A673 (cell line): ENCODE data around the gene PARP3. TPM values are rescaled to one million over a fixed set of nuclear protein-coding genes. Genes with fewer than 3 reads are reported as not detected.

Experiments used
- BruUV-seq: library from RNA; stranded (reverse); fragments of 400-500 nt; replicated peaks from 2 replicates; lab custom pipeline; 2021; lab: Mats Ljungman, UMichigan
- CTCF ChIA-PET: fragments of 300-600 bp; sonication (Branson Sonifier 250); formaldehyde crosslinking; loops from one replicate; lab custom pipeline; 2022; ENCODE audit warnings: antibody characterized with exemption; lab: Charles Lee
- POLR2A ChIA-PET: fragments of 300-600 bp; sonication (Branson Sonifier 250); formaldehyde crosslinking; loops from one replicate; lab custom pipeline; 2022; ENCODE audit warnings: antibody characterized with exemption; ENCODE audit not compliant: low non-redundant PET; lab: Charles Lee
- DNase-seq: peaks from one replicate; pipeline ENCODE4 v3.0.0-alpha.2; 2015; ENCODE audit warnings: low spot score
- H3K27ac ChIP-seq: fragments of 200-600 bp; sonication (generic); 2 replicates; pipeline ENCODE4 v1.5.1; 2016; ENCODE audit warnings: mixed run types, low read depth, mild to moderate bottlenecking, mixed read lengths, antibody characterized with exemption, low read length; ENCODE audit not compliant: poor library complexity, severe bottlenecking
- H3K27me3 ChIP-seq: fragments of 200-600 bp; sonication (generic); replicated peaks from 2 replicates; pipeline ENCODE4 v1.6.1; 2017; ENCODE audit warnings: mixed run types, low read depth, mild to moderate bottlenecking, mixed read lengths, antibody characterized with exemption, low read length; ENCODE audit not compliant: insufficient read depth, poor library complexity
- H3K36me3 ChIP-seq: fragments of 200-600 bp; sonication (generic); 2 replicates; pipeline ENCODE4 v1.6.1; 2016; ENCODE audit warnings: mixed run types, mild to moderate bottlenecking, mixed read lengths, antibody characterized with exemption, low read length; ENCODE audit not compliant: insufficient read depth, poor library complexity, severe bottlenecking
- H3K4me1 ChIP-seq: fragments of 200-600 bp; sonication (generic); 2 replicates; pipeline ENCODE4 v1.6.1; 2017; ENCODE audit warnings: mixed run types, mild to moderate bottlenecking, mixed read lengths, antibody characterized with exemption, low read length; ENCODE audit not compliant: insufficient read depth, poor library complexity, severe bottlenecking
- H3K4me3 ChIP-seq: fragments of 200-600 bp; sonication (generic); 2 replicates; pipeline ENCODE4 v1.5.1; 2016; ENCODE audit warnings: low read depth, mixed run types, mild to moderate bottlenecking, mixed read lengths, low read length; ENCODE audit not compliant: poor library complexity, severe bottlenecking
- H3K9me3 ChIP-seq: fragments of 200-600 bp; sonication (generic); 2 replicates; pipeline ENCODE4 v1.6.1; 2016; ENCODE audit warnings: mixed run types, low read depth, mild to moderate bottlenecking, mixed read lengths, antibody characterized with exemption, low read length; ENCODE audit not compliant: poor library complexity, severe bottlenecking
- CTCF ChIP-seq: fragments of 300-800, 200-600 bp; sonication (generic); conservative IDR thresholded peaks from 2 replicates; pipeline ENCODE4 v1.5.1; 2017; ENCODE audit warnings: low read depth, mild to moderate bottlenecking, antibody characterized with exemption, low read length, moderate library complexity, mixed read lengths
- EZH2 ChIP-seq: fragments of 200-600 bp; sonication (generic); IDR thresholded peaks from 2 replicates; pipeline ENCODE4 v1.6.1; 2017; ENCODE audit warnings: borderline replicate concordance, low read depth, mild to moderate bottlenecking, mixed read lengths, antibody characterized with exemption, low read length; ENCODE audit not compliant: poor library complexity, severe bottlenecking
- intact Hi-C: fragments of 100-400 bp; cut with micrococcal nuclease; formaldehyde crosslinking; loops from one replicate; pipeline ENCODE4 v1.10.0; 2022; ENCODE audit not compliant: unreplicated experiment
- total RNA-seq: library from RNA; stranded (reverse); gene quantifications from 2 replicates; pipeline ENCODE4 v1.2.3, GENCODE V29; 2021

The PARP3 gene
- total RNA-seq, 1 experiment from 2014 or later, result 3.4 TPM

DNA sequence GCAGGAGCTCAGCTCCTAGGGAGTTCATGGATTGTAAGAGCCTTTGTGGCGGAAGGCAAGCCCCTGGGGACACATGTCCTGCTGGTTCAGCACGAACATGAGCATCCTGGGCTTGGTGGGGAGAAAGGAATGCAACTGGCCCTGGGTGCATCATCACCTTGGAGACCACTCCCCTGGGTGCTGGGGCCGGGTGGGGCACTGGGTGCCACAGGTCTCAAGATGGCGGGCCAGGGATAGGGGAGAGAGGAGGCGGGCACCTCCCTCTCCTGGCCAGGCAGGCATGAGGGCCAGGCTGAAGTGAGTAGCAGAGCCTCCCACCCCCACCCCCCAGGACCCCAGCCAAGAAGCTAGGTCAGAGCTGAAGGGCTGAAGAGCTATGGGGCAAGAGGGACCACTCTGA is 24.3 kb downstream of the PARP3 start:
- CTCF ChIA-PET, result no interaction called here
- Histone ChIP-seq H3K36me3 (no peaks in the 10 kb centered on the region), H3K9me3 (no peaks in the 10 kb centered on the region), H3K4me3 (peak overlapping the region; percentile 42), H3K27me3 (no peaks in the 10 kb centered on the region), H3K4me1 (no peaks in the 10 kb centered on the region), H3K27ac (no peak overlapping the region)
- POLR2A ChIA-PET, result interaction anchor here (0.6 kb wide), 1 partner anchor 582 kb away, joined by 3 read pairs; the partner anchor contains the start of gene MANF
- no TSS peak for BruUV-seq
- DNase-seq, result no peak
- TF ChIP-seq EZH2, result no peak
- no peak for TF ChIP-seq CTCF
- intact Hi-C loops, result no loop called here

- DNase-seq, result no peak
- no TSS peak for BruUV-seq
- Histone ChIP-seq H3K36me3 (no peaks in the 10 kb centered on the region), H3K9me3 (no peaks in the 10 kb centered on the region), H3K4me3 (peak overlapping the region; percentile 42), H3K4me1 (no peaks in the 10 kb centered on the region), H3K27ac (peak overlapping the region; percentile 30), H3K27me3 (no peaks in the 10 kb centered on the region)
- CTCF ChIA-PET, result interaction anchor here (0.6 kb wide), 1 partner anchor 1351 kb away, joined by 3 read pairs; no protein-coding TSS in a partner anchor
- intact Hi-C loops, result no loop called here
- TF ChIP-seq EZH2, result no peak
- no peak for TF ChIP-seq CTCF
- POLR2A ChIA-PET, result interaction anchor here (0.6 kb wide), 1 partner anchor 582 kb away, joined by 3 read pairs; the partner anchor contains the start of gene MANF
Measured at GRCh38 chr3:51966922-51967383, 24.8 kb downstream of the PARP3 start.

DNA sequence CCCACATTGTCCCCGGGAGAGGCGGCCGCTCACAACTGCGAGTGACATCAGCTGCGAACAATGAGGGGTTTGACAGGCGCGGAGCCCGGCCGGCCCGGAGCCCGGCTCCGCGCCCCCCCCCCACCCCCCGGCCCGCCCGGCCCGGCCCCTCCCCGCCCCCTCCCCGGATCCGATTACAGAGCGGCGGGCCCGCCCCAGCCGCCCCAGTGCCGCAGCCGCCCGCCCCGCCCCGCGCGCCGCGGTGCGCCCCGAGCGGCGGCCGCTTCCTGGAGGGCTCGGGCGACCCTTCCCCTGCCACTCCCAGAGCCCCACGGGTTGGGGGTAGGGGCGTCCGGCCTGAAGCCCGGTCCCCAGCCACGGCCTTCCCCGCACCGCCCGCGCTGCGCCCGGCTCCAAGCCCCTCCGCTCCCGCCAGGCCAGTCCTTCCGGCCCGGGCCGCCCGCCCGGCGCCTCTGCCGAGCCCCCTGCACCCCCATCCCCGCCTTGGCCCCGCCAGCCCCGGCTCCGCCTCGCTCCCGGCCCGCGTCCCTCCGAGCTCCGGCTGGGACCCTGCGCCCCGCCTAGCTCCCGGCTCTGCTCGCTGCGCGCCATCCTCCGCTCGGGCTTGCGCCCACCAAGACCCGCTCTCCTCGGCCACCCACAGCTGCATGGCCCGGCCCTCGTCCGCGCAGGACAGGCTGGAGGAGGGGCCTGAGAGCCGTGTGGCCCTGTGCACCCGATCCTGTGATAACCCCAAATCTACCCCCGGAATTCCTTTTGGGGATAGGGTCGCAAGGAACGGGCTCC is 25.4 kb downstream of the PARP3 start, which contains the start of gene PCBP4:
Gene PCBP4 (minus strand): TSS at position 71 of the 786 bp plus-strand sequence. CDS start 6,214 bp downstream, outside the sequence.
- Histone ChIP-seq H3K36me3 (no peaks in the 10 kb centered on the region), H3K27me3 (no peaks in the 10 kb centered on the region), H3K4me1 (no peaks in the 10 kb centered on the region), H3K9me3 (no peaks in the 10 kb centered on the region), H3K4me3 (peak within 1 kb of the TSS; percentile 53), H3K27ac (peak within 1 kb of the TSS; percentile 30)
- intact Hi-C loops, result no loop called here
- ChIA-PET POLR2A (interaction anchor here (0.6 to 0.7 kb wide), 2 partner anchors 37 to 235 kb away, joined by 3 to 5 read pairs; no protein-coding TSS in a partner anchor), CTCF (interaction anchor here (0.6 kb wide), 4 partner anchors 63 to 1351 kb away, joined by 3 to 9 read pairs (median 4); no protein-coding TSS in a partner anchor)
- BruUV-seq, result no TSS peak
- no peak for TF ChIP-seq EZH2
- no peak for TF ChIP-seq CTCF
- DNase-seq, result no peak
